Ectodermal cell (in vitro differentiated cells): Measurements from ENCODE around the gene GNLY.

Source experiments
- H3K27ac ChIP-seq: 2 replicates; pipeline ENCODE4 v1.7.0; 2013; ENCODE audit warnings: mild to moderate bottlenecking, low read depth, low read length; ENCODE audit not compliant: insufficient read depth, poor library complexity, severe bottlenecking
- H3K27me3 ChIP-seq: 2 replicates; pipeline ENCODE4 v1.7.0; 2013; ENCODE audit warnings: mild to moderate bottlenecking, low read length; ENCODE audit not compliant: insufficient read depth, control insufficient read depth, poor library complexity, severe bottlenecking
- H3K36me3 ChIP-seq: one replicate; pipeline ENCODE4 v1.7.0; 2013; ENCODE audit warnings: low read length; ENCODE audit not compliant: control insufficient read depth, insufficient read depth
- H3K4me1 ChIP-seq: one replicate; pipeline ENCODE4 v1.7.0; 2013; ENCODE audit warnings: low read length; ENCODE audit not compliant: control insufficient read depth, insufficient read depth
- H3K4me3 ChIP-seq: 2 replicates; pipeline ENCODE4 v1.7.0; 2013; ENCODE audit warnings: low read depth, low read length, control low read depth; ENCODE audit not compliant: insufficient read depth
- H3K9me3 ChIP-seq: 2 replicates; pipeline ENCODE4 v1.7.0; 2013; ENCODE audit warnings: mild to moderate bottlenecking, low read length, moderate library complexity; ENCODE audit not compliant: control insufficient read depth
- WGBS, 2 experiments: methylation state at CpG; one replicate each; pipeline ENCODE4 v1.1.7; 2013; ENCODE audit warnings: missing lambda C conversion rate in 2 of 2; 5-methylcytosine and 5-hydroxymethylcytosine counted together

GNLY gene

DNA sequence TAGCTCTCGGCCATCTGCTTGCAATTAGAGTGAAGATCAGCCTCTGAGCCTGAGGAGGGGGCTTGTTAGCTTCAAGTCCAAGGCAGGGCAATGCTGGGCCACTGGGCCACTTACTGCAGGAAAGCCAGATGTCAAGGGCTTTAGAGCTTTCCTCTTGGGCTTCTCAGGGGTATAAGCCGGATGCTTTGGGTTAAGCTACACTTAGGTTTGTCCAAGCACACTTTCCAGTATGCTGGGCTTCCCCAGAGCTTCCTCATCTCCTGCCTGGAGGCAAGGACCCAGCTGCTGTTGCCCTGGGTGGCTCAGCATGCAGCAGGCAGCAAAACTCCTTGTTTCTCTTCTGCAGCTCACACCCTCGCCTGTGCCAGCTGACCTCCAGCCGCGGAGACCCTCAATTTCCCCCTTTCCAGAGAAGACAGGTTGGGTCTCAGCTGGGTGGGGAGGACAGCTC is 30.6 kb downstream of the GNLY start:
- H3K36me3 ChIP-seq: no peaks in the 10 kb centered on the region
- H3K27ac ChIP-seq: no peak overlapping the region
- H3K4me1 ChIP-seq: peaks cover 5% of the 10 kb centered on the region
- 91 to 92% methylated on average over 5 of the region's 5 CpGs for whole genome bisulfite sequencing, 2 experiments
- H3K27me3 ChIP-seq: peaks cover 6% of the 10 kb centered on the region
- no peaks in the 10 kb centered on the region for H3K9me3 ChIP-seq
- H3K4me3 ChIP-seq: no peak overlapping the region

DNA sequence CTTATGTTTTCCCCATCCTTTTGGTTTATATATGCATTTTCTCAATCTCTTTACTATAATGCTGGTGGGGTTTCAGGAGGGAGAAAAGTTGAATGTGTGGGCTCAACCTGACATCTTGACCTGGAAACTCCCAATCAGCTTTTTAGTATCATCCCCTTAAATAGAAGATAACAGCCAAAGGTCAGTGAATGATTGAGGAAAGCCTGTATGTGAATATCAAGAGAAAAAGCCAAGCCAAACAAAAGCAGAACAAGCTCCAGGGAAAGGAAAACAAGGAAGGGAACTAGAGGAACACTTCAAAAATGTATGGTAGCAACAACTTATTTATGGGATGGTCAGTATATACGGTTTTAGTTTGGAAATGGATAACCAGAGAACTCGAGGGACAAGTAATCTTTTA is 31.3 kb downstream of the GNLY start:
- 84 to 95% methylated on average over 2 of the region's 2 CpGs for WGBS, 2 experiments
- H3K9me3 ChIP-seq: no peaks in the 10 kb centered on the region
- H3K27ac ChIP-seq: no peak overlapping the region
- peaks cover 5% of the 10 kb centered on the region for H3K4me1 ChIP-seq
- H3K27me3 ChIP-seq: peaks cover 6% of the 10 kb centered on the region
- H3K4me3 ChIP-seq: no peak overlapping the region
- no peaks in the 10 kb centered on the region for H3K36me3 ChIP-seq

DNA sequence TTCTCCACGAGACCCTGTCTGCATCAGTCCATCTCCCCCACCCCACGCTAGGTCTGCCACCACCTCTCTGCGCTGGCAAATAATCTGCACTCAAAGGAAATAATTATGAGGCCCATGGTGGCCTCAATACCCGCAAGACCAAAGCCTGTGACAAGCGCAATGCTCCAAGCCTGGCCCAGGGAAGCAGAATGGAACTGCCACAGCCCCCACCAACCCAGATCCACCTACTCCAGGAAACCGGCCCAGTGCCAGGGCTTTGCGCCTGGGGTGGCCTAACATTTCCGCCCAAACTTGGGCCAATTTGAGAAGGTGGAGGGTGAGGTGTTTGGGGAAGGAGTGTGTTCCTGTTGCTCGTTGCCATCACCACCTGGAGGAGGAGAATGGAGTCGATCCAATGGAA is 33.6 kb downstream of the GNLY start:
- Histone ChIP-seq H3K4me1 (peaks cover 5% of the 10 kb centered on the region), H3K27ac (no peak overlapping the region), H3K36me3 (no peaks in the 10 kb centered on the region), H3K9me3 (no peaks in the 10 kb centered on the region), H3K27me3 (peaks cover 6% of the 10 kb centered on the region), H3K4me3 (no peak overlapping the region)
- WGBS, 2 experiments: 90 to 92% methylated on average over 10 of the region's 10 CpGs

DNA sequence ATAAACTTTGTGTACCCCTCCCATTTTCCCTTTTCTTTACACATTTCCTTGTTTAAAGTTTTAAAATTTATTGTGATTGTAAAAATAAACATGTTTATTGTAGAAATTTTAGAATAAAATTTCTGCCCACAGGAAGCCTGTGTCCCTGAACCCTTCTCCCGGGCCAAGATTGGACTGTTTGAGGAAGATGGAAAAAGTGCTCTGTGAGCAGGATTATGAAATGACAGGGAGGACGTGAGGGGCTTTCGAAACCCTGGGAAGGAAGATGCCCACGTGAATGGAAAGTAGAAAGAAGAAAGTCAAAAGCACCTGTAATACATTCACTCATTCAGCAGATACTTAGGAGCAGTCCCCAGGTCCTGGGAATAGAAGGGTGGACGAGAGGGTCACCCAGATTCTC is 34.2 kb downstream of the GNLY start:
- Histone ChIP-seq H3K4me1 (peaks cover 5% of the 10 kb centered on the region), H3K9me3 (no peaks in the 10 kb centered on the region), H3K4me3 (no peak overlapping the region), H3K27ac (no peak overlapping the region), H3K36me3 (no peaks in the 10 kb centered on the region), H3K27me3 (peaks cover 6% of the 10 kb centered on the region)
- 80 to 93% methylated on average over 5 of the region's 5 CpGs for WGBS, 2 experiments

DNA sequence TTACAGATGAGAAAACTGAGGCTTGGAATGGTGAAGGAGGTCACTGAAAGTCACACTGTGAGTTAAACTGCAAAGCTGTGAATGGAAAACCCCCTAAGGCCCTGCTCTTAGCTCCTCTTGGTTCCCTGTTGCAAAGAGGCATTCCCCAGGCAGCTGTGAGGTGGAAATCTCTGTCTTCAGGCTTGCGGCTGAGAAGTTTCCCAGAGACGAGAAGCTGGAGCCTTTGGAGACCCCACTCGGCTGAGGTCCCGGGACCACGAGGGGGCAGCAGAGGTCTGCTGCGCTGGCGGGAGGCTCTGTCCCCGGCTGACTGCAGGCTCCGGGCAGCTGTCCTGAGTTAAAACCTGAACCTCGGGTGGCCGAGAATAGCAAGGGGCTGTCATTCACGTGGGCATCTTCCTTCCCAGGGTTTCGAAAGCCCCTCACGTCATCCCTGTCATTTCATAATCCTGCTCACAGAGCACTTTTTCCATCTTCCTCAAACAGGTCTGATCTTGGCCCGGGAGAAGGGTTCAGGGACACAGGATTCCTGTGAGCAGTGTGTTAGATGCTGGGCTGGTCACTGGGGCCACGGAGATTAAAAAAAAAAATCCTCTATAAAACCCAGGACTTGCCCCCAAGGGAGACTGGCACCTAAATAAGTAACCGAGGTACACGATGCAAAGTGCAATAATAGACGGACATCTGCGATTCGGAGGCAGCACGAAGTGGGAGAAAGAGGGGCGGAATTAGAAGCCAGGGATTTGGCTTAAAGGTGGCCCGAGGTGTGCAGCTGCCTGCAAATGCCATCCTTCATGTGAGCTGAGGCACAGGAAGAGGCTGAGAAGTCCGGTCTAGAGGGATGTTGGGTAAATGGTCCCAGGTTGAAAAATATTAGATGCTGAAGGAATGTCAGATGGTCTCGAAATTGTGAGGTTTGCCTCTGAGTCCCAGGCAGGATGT is 35.0 kb downstream of the GNLY start:
- H3K27me3 ChIP-seq: peaks cover 6% of the 10 kb centered on the region
- H3K4me1 ChIP-seq: peaks cover 5% of the 10 kb centered on the region
- H3K9me3 ChIP-seq: no peaks in the 10 kb centered on the region
- no peak overlapping the region for H3K4me3 ChIP-seq
- WGBS, 2 experiments: 45 to 46% methylated on average over 26 of the region's 26 CpGs
- H3K27ac ChIP-seq: no peak overlapping the region
- H3K36me3 ChIP-seq: no peaks in the 10 kb centered on the region

DNA sequence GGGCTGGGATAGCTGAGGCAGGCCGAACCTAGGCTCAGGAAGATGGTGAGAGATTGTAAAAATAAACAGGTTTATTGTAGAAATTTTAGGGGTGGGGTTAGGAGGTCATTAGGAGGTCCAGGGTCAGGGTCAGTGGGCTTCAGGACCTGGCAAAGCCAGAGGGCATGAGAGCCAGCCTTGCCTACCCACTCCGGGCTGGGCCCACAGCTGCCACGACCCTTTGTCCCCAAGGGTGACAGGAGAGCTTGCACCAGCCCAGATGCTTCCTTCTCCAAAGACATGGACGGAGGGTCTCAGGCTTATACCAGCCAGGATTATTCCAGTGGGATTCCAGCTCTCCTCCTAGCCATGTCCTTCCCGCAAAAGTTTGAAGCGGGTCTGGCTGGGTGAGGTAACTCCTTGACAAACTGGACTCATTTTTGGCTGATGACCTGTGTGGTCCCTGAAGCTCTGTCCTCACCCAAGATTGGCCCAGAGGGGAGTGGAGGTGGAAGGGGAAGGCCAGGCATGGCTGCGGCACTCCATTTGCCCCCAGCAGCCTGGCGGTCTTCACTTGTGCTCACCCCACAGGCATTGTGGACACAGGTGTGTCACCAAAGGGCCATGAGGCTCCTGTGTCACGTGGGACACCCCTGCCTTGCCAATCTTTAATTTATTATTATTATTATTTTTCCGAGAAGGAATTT is 35.8 kb downstream of the GNLY start:
- Histone ChIP-seq H3K4me3 (no peak overlapping the region), H3K27me3 (peaks cover 6% of the 10 kb centered on the region), H3K4me1 (peaks cover 5% of the 10 kb centered on the region), H3K9me3 (no peaks in the 10 kb centered on the region), H3K27ac (no peak overlapping the region), H3K36me3 (no peaks in the 10 kb centered on the region)
- WGBS, 2 experiments: 89 to 93% methylated on average over 10 of the region's 10 CpGs

DNA sequence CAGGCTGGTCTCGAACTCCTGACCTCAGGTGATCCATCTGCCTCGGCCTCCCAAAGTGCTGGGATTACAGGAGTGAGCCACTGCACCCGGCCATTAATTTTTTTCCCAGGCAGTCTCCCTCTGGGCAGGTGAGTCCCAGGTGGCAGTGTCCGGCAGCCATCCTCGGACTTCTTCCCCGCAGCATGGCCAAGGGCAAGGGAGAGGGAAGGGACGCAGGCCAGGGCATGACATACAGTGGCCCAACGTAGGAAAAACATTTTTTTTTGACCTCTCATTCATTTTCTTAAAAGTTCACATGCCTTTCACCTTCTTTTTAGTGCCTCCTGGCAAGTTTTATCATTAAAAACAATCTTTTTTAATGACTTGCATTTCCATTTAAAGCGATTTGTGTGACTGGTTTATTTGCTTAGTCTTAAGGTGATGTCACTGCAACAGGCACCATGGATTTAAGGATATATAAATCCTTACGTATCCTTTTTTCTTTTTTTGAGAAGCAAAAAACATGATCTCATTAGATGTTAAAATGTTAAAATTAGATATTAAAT is 36.6 kb downstream of the GNLY start:
- Histone ChIP-seq H3K4me1 (peaks cover 5% of the 10 kb centered on the region), H3K27ac (no peak overlapping the region), H3K36me3 (no peaks in the 10 kb centered on the region), H3K27me3 (peaks cover 6% of the 10 kb centered on the region), H3K9me3 (no peaks in the 10 kb centered on the region), H3K4me3 (no peak overlapping the region)
- 93 to 95% methylated on average over 9 of the region's 10 CpGs for WGBS, 2 experiments

DNA sequence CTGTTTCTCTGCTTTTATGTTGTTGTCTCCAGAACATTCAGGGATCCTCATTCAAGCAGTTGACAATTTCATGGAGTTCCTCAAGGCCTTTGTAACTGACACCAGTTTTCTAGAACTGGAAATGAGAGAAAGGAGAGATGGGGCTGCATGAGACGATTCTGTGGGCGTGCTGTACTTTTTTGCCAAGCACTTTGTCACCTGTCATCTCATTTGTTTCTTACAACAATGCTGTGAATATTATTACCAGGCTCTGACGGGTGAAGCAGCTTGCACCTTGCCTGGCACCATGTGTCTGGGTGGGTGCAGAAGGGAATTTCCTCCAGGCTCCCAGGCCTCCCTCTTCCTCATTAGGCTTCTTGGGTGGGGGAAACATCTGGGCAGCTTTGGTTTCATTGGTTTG is 37.4 kb downstream of the GNLY start:
- H3K36me3 ChIP-seq: no peaks in the 10 kb centered on the region
- no peak overlapping the region for H3K4me3 ChIP-seq
- H3K27ac ChIP-seq: no peak overlapping the region
- H3K9me3 ChIP-seq: no peaks in the 10 kb centered on the region
- H3K4me1 ChIP-seq: peaks cover 5% of the 10 kb centered on the region
- 86 to 100% methylated on average over 3 of the region's 3 CpGs for WGBS, 2 experiments
- peaks cover 6% of the 10 kb centered on the region for H3K27me3 ChIP-seq

DNA sequence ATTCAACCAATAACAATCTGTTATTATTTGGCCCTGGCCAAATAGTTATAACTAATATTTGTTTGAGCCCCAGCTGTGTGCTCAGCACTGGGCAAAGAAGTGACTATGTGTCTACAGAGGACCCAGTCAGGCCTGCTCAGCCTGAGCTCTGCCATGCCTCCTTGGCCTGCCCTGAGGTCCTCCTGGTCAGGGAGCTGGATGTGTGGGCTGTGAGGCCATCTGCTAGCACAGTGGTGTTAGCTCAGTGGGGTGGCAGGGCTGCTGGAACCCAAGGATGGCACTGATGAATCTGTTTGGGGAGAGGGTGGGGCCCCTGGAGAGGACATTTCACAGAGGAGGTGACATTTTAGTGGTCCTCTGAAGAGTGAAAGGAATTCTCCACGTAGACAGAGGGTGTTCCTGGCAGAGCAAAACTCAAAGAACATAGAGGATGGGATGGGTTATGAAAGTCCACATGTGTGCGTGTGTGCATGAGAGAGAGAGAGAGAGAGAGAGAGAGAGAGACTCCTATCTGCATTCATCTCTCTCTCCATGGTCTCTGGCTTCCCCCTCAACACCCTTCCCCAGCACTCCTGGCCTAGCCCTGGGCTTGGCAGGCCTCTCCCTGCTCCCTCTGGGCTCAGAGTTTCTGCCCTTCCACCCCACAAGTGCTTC is 38.4 kb downstream of the GNLY start:
- 93% methylated on average over 2 of the region's 2 CpGs for WGBS, 2 experiments
- H3K27me3 ChIP-seq: peaks cover 6% of the 10 kb centered on the region
- no peaks in the 10 kb centered on the region for H3K9me3 ChIP-seq
- H3K4me1 ChIP-seq: peaks cover 5% of the 10 kb centered on the region
- H3K36me3 ChIP-seq: no peaks in the 10 kb centered on the region
- H3K27ac ChIP-seq: no peak overlapping the region
- H3K4me3 ChIP-seq: no peak overlapping the region
